ENCODE data around the gene WDR62. TPM values are rescaled to one million over a fixed set of nuclear protein-coding genes. Genes with fewer than 3 reads are reported as not detected.

WDR62 gene
- total and polyA plus RNA-seq, 2 of the 8 experiments (the other 6 are each of a cell fraction or from before 2014, with no cell fraction given) = 28.2 to 39.5 TPM

DNA sequence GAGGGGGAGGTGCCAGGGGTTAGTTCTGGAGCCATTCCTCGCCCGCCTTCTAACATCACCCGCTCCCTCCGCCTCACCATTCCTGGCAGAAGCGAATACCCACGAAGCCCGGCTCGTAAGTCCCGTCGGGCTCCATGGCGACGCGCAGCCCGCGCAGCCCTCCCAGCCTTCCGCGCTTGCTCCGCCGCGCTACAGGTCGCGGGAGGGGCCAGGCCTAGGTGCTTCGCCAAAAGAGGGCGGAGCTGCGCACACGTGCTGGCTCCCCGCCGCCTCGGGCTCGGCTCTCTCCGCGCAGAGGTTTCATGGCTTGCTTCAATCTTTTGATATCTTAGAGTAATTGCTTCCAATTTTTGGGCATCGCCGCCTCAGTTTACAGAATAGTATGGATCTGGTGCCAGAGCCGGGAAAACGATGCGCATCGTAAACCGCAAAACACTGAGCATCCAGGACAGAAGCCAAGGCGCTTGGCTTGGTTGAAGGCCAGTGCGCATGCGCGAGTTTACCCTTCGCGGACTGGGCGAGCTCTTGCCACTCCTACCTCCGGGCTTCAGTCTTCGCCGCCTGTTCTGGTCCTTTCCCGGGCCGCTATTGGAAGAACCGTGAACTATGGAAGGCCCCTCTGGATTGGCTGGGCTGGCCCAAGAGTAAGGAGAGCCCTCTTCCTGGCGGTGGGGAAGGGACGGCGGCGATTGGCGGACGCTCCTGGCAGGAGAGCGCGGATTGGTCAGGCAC, 60.2 kb downstream of the WDR62 start, which contains the start of gene POLR2I (continued):
- no peak; a peak in 1 of 4 replicates for TF ChIP-seq HDAC2 (IDR thresholded peaks at IDR 0.05; ENCODE audit: borderline replicate concordance in 1 of 2, low read depth in 2 of 2, low read length in 2 of 2)
- no peak for TF ChIP-seq BRCA1 (IDR thresholded peaks at IDR 0.05; ENCODE audit: low read depth, low read length)
- TF ChIP-seq, protein P1, sequence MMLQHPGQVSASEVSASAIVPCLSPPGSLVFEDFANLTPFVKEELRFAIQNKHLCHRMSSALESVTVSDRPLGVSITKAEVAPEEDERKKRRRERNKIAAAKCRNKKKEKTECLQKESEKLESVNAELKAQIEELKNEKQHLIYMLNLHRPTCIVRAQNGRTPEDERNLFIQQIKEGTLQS (IDR thresholded peaks at IDR 0.05; ENCODE audit: insufficient read depth, low read depth, low read length) = no peak
- TF ChIP-seq POLR2A (IDR thresholded peaks at IDR 0.05; ENCODE audit: control extremely low read depth in 1 of 2, low read depth in 2 of 2, low read length in 2 of 2) = peak in 1 of 2 experiments; percentile 70; a peak in 2 of 3 replicates
- no peak for TF ChIP-seq SIRT6 (IDR thresholded peaks at IDR 0.05; ENCODE audit: low read length)
- TF ChIP-seq PHF8 (conservative IDR thresholded peaks at IDR 0.05; ENCODE audit: low read depth, low read length) = peak; percentile 59
- peak; percentile 85 for TF ChIP-seq KDM4A (IDR thresholded peaks at IDR 0.05; ENCODE audit: low read depth, low read length, severe bottlenecking)
- TF ChIP-seq TCF12 (IDR thresholded peaks at IDR 0.05; ENCODE audit: low read depth, low read length) = 0 out of 2 replicates have a peak, but pooled peaks have one; percentile 32
- 0 out of 2 replicates have a peak, but pooled peaks have one; percentile 64 for TF ChIP-seq GTF2F1 (IDR thresholded peaks at IDR 0.05; ENCODE audit: borderline replicate concordance, low read depth, low read length)
- TF ChIP-seq NANOG (IDR thresholded peaks at IDR 0.05; ENCODE audit: insufficient read depth, low read depth, low read length, poor library complexity, severe bottlenecking) = no peak
- TF ChIP-seq CBX5 (IDR thresholded peaks at IDR 0.05; ENCODE audit: low read depth, low read length) = no peak
- peak; percentile 82 for TF ChIP-seq CHD2 (IDR thresholded peaks at IDR 0.05; ENCODE audit: low read length)
- TF ChIP-seq KDM5A (IDR thresholded peaks at IDR 0.05; ENCODE audit: low read length) = no peak
- peak; percentile 92 for TF ChIP-seq SP1 (IDR thresholded peaks at IDR 0.05; ENCODE audit: low read depth, low read length)
- TF ChIP-seq, protein P2, sequence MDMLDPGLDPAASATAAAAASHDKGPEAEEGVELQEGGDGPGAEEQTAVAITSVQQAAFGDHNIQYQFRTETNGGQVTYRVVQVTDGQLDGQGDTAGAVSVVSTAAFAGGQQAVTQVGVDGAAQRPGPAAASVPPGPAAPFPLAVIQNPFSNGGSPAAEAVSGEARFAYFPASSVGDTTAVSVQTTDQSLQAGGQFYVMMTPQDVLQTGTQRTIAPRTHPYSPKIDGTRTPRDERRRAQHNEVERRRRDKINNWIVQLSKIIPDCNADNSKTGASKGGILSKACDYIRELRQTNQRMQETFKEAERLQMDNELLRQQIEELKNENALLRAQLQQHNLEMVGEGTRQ (IDR thresholded peaks at IDR 0.05; ENCODE audit: low read length) = peak; percentile 75
- peak; percentile 84; the same call in 1 of the 2 replicates for TF ChIP-seq SP4 (IDR thresholded peaks at IDR 0.05; ENCODE audit: low read length)
- TF ChIP-seq POU5F1 (IDR thresholded peaks at IDR 0.05; ENCODE audit: low read depth, low read length) = no peak
- TF ChIP-seq FOSL1 (IDR thresholded peaks at IDR 0.05; ENCODE audit: insufficient read depth, low read depth, low read length) = no peak
- peak; percentile 97 for TF ChIP-seq NRF1 (IDR thresholded peaks at IDR 0.05; ENCODE audit: low read depth, low read length)
- peak; percentile 15; the same call in 1 of the 2 replicates for TF ChIP-seq SP2 (IDR thresholded peaks at IDR 0.05; ENCODE audit: low read length)
- peak; percentile 64 for TF ChIP-seq TAF7 (optimal IDR thresholded peaks at IDR 0.05; ENCODE audit: borderline replicate concordance, low read depth, low read length)
- TF ChIP-seq RBBP5 (IDR thresholded peaks at IDR 0.05; ENCODE audit: borderline replicate concordance, low read depth, low read length) = no peak; the same call in 1 of the 2 replicates
- TF ChIP-seq SRF (IDR thresholded peaks at IDR 0.05; ENCODE audit: low read depth, low read length) = no peak
